K562 (cell line): ENCODE results near the gene EHD2. TPM values are rescaled to one million over a fixed set of nuclear protein-coding genes. Genes with fewer than 3 reads are reported as not detected.

Experiments
- ATAC-seq: fragments of 200-7000 bp; cut with Tn5 transposase; 3 replicates; pipeline ENCODE4 v1.9.1; 2020; ENCODE audit warnings: moderate library complexity
- BruUV-seq: library from RNA; stranded (reverse); fragments of 400-500 nt; replicated peaks from 2 replicates; lab custom pipeline; 2021; lab: Mats Ljungman, UMichigan
- CTCF ChIA-PET: fragments of 300-600 bp; formaldehyde crosslinking; extraction: SDS; loops from one replicate; lab custom pipeline; 2021; ENCODE audit warnings: low intra/inter-chr PET ratio; lab: Yijun Ruan, JAX
- POLR2A ChIA-PET: fragments of 300-600, 350-650 bp; sonication (Branson Sonifier 250); formaldehyde crosslinking; extraction: SDS; loops from one replicate; lab custom pipeline; 2021; ENCODE audit warnings: antibody characterized with exemption, inconsistent platforms; lab: Yijun Ruan, JAX
- DNase-seq, 4 experiments: peaks; one replicate each; pipeline versions ENCODE4 v3.0.0 to v3.0.0-alpha.2; 2011 to 2018; ENCODE audit warnings: low spot score in 3 of 4, mixed read lengths in 3 of 4; ENCODE audit errors: extremely low read depth in 1 of 4
- FAIRE-seq: peaks from 2 replicates; lab custom pipeline; 2011; peaks lifted over from hg19 to GRCh38; lab: Jason Lieb, UNC
- H2AFZ ChIP-seq: 2 replicates; pipeline ENCODE4 v1.6.0; 2011; ENCODE audit warnings: low read depth, low read length, control low read depth, inconsistent platforms
- H3K27ac ChIP-seq: fragments of 200-600 bp; 3 replicates; pipeline ENCODE4 v1.8.0; 2011; ENCODE audit warnings: low read depth, mild to moderate bottlenecking, control low read depth, inconsistent platforms, low read length, moderate library complexity, mixed read lengths; ENCODE audit errors: extremely low read depth
- H3K27me3 ChIP-seq, 2 experiments: fragments of 300-600 bp in 1 of 2; 2 replicates in 1 of 2; 3 replicates in 1 of 2; pipeline versions ENCODE4 v1.6.0 to v1.8.0; 2011; ENCODE audit warnings: inconsistent platforms in 2 of 2, low read length in 2 of 2, mild to moderate bottlenecking in 1 of 2, mixed read lengths in 1 of 2, moderate library complexity in 1 of 2; ENCODE audit not compliant: control insufficient read depth in 2 of 2, insufficient read depth in 2 of 2
- H3K36me3 ChIP-seq: fragments of 300-600 bp; 3 replicates; pipeline ENCODE4 v1.8.0; 2011; ENCODE audit warnings: mild to moderate bottlenecking, low read length, inconsistent platforms; ENCODE audit not compliant: control insufficient read depth, insufficient read depth
- H3K4me1 ChIP-seq, 2 experiments: fragments of 200-600 bp in 1 of 2; replicated peaks in 1 of 2; 2 replicates in 1 of 2; 3 replicates in 1 of 2; pipeline versions ENCODE4 v1.5.1 to v1.8.0; 2011; ENCODE audit warnings: inconsistent platforms in 2 of 2, low read length in 2 of 2, mild to moderate bottlenecking in 1 of 2, mixed read lengths in 1 of 2, moderate library complexity in 1 of 2; ENCODE audit not compliant: control insufficient read depth in 2 of 2, insufficient read depth in 2 of 2
- H3K4me2 ChIP-seq: 2 replicates; pipeline ENCODE4 v1.6.1; 2011; ENCODE audit warnings: low read length, control low read depth, inconsistent platforms, mixed read lengths; ENCODE audit not compliant: insufficient read depth
- H3K4me3 ChIP-seq: fragments of 200-600 bp; sonication (generic), shearing (Covaris generic); 2 replicates; pipeline ENCODE4 v1.5.1; 2016; ENCODE audit warnings: control low read depth, inconsistent platforms
- H3K79me2 ChIP-seq: fragments of 200-600 bp; 3 replicates; pipeline ENCODE4 v1.8.0; 2011; ENCODE audit warnings: low read length, inconsistent platforms; ENCODE audit not compliant: control insufficient read depth, insufficient read depth
- H3K9ac ChIP-seq, 2 experiments: 2 replicates each; pipeline versions ENCODE4 v1.6.0 to v1.6.1; 2011; ENCODE audit warnings: low read depth in 2 of 2, low read length in 2 of 2, control low read depth in 1 of 2, inconsistent platforms in 1 of 2, mild to moderate bottlenecking in 1 of 2, mixed read lengths in 1 of 2; ENCODE audit not compliant: insufficient read depth in 1 of 2
- H3K9me1 ChIP-seq: one replicate; pipeline ENCODE4 v1.6.0; 2011; ENCODE audit warnings: inconsistent platforms, mild to moderate bottlenecking, low read length, moderate library complexity; ENCODE audit not compliant: control insufficient read depth, insufficient read depth
- H3K9me3 ChIP-seq: replicated peaks from 2 replicates; pipeline ENCODE4 v1.5.1; 2011; ENCODE audit warnings: low read depth, low read length, inconsistent platforms; ENCODE audit not compliant: control insufficient read depth, insufficient read depth
- H4K20me1 ChIP-seq: replicated peaks from 2 replicates; pipeline ENCODE4 v1.6.1; 2011; ENCODE audit warnings: low read length, inconsistent platforms, mixed read lengths; ENCODE audit not compliant: control insufficient read depth, insufficient read depth
- C11orf30 ChIP-seq: fragments of 450-650 bp; IDR thresholded peaks from 2 replicates; pipeline ENCODE4 v1.6.1; 2016; ENCODE audit warnings: low read depth, mild to moderate bottlenecking
- RBBP5 ChIP-seq: fragments of 200-600 bp; sonication (generic); IDR thresholded peaks from 2 replicates; pipeline ENCODE4 v1.6.1; 2012; ENCODE audit warnings: borderline replicate concordance, mild to moderate bottlenecking, low read length, control low read depth, inconsistent platforms; ENCODE audit not compliant: insufficient read depth, poor library complexity, severe bottlenecking
- ZBTB11 ChIP-seq, 3 experiments: fragments of 200-800 bp in 1 of 3; fragments of 250-450 bp in 1 of 3; fragments of 450-650 bp in 1 of 3; sonication (Bioruptor Pico) in 1 of 3; sonication (Bioruptor generic) in 1 of 3; formaldehyde crosslinking in 1 of 3; IDR thresholded peaks; 2 replicates each; pipeline versions ENCODE4 v1.6.1 to v1.8.0; 2016 to 2022; ENCODE audit warnings: mild to moderate bottlenecking in 2 of 3, missing genetic modification characterization in 2 of 3, missing compliant biosample characterization in 1 of 3, moderate library complexity in 1 of 3
- ZNF696 ChIP-seq: fragments of 250-450 bp; sonication (Bioruptor Pico); conservative IDR thresholded peaks from 2 replicates; pipeline ENCODE4 v1.4.0; 2020; ENCODE audit warnings: mild to moderate bottlenecking, moderate library complexity
- WGBS: fragments of 100-300 bp; shearing (Covaris generic); methylation state at CpG from one replicate; pipeline ENCODE4 v1.1.6; 2016; ENCODE audit warnings: low coverage, mixed read lengths; ENCODE audit not compliant: insufficient coverage; ENCODE audit errors: missing lambda C conversion rate; 5-methylcytosine and 5-hydroxymethylcytosine counted together
- in situ Hi-C: fragments of 300-500 bp; cut with MboI; formaldehyde crosslinking; loops from 4 replicates; pipeline ENCODE4 v1.15.0; 2018; ENCODE audit warnings: inconsistent platforms, mixed read lengths
- intact Hi-C: fragments of 100-400 bp; cut with micrococcal nuclease; formaldehyde crosslinking; loops from 2 replicates; pipeline ENCODE4 v1.14.2; 2022
- polyA plus RNA-seq, 8 experiments: library from polyadenylated mRNA; depleted of rRNA in 4 of 8; stranded (reverse) in 5 of 8; unstranded in 3 of 8; fragments of >200 nt; fragmentation: Nextera tagmentation in 2 of 8; fragmentation: Illumina TruSeq in 1 of 8; extraction: Ambion mirVana in 2 of 8; extraction: Trizol in 1 of 8; gene quantifications; 2 replicates each; pipeline versions ENCODE4 v1.2.1 to v1.2.3, GENCODE V29; 2011 to 2014; ENCODE audit warnings: inconsistent platforms in 1 of 8, missing spikeins in 1 of 8
- total RNA-seq, 7 experiments: library from RNA; depleted of rRNA in 6 of 7; stranded (reverse); fragments of >200 nt in 6 of 7; fragmentation: Illumina TruSeq in 2 of 7; extraction: Trizol in 2 of 7; gene quantifications; 2 replicates each; pipeline versions ENCODE4 v1.2.1 to v1.2.3, GENCODE V29; 2011 to 2021; ENCODE audit warnings: low replicate concordance in 1 of 7

Gene EHD2
- total and polyA plus RNA-seq, 9 of the 15 experiments (the other 6 are each of a cell fraction or from before 2014, with no cell fraction given), result 1.7 to 32.2 (median 3.0) TPM

GRCh38 chr19:47735131-47735530 is 21.9 kb downstream of the EHD2 start:
- ChIA-PET POLR2A (interaction anchor here (1.0 to 4.1 kb wide), 2 partner anchors 10 to 14 kb away, joined by 3 to 14 read pairs; partner anchors contain the start of gene NOP53), CTCF (no interaction called here)
- Histone ChIP-seq H3K4me2 (no peak overlapping the region), H3K36me3 (peaks cover 22% of the 10 kb centered on the region; the same call in 2 of the 3 replicates), H3K9ac (no peak overlapping the region), H3K9me3 (no peaks in the 10 kb centered on the region), H2AFZ (no peak overlapping the region), H4K20me1 (no peaks in the 10 kb centered on the region), H3K27ac (no peak overlapping the region), H3K4me3 (no peak overlapping the region), H3K27me3 (no peaks in the 10 kb centered on the region; a peak in 1 of 5 replicates), H3K4me1 (peaks cover 6 to 8% of the 10 kb centered on the region in 2 experiments; a peak in 4 of 5 replicates), H3K9me1 (no peaks in the 10 kb centered on the region), H3K79me2 (peaks cover 6% of the 10 kb centered on the region; the same call in 2 of the 3 replicates)
- intact Hi-C loops, result no loop called here
- DNase-seq (no peak), ATAC-seq (no peak), FAIRE-seq (no peak)
- TF ChIP-seq ZBTB11 (CRISPR knock-in tag; IDR thresholded peaks at IDR 0.05) (no peak), RBBP5 (no peak), C11orf30 (no peak), ZNF696 (CRISPR knock-in tag) (no peak)
- WGBS, result 83% methylated on average over 3 of the region's 4 CpGs
- BruUV-seq, result no TSS peak
- in situ Hi-C loops, result no loop called here
